CD4-positive, alpha-beta T cell treated with Interleukin-6 at 100 ng/mL for 8 hours (primary cell): ENCODE data around the gene FNTB.
A peak's percentile ranks its signal among the peaks of the same experiment; 100 is the strongest.

ENCODE experiments used
- DNase-seq: peaks from one replicate; pipeline ENCODE4 v3.0.0-alpha.2; 2020; ENCODE audit warnings: mixed read lengths, low spot score

Gene FNTB

GRCh38 chr14:64979336-64980074 is 7.2 kb upstream of the FNTB start:
- DNase-seq: no peak

GRCh38 chr14:64983439-64984310 is 3.0 kb upstream of the FNTB start:
- peak; percentile 66 for DNase-seq

GRCh38 chr14:64987438-64987767 is 708 bp downstream of the FNTB start:
- DNase-seq: no peak

GRCh38 chr14:64990296-64990695 is 3.6 kb downstream of the FNTB start:
- DNase-seq: peak; percentile 26

GRCh38 chr14:64990939-64991338 is 4.2 kb downstream of the FNTB start:
- no peak for DNase-seq

- DNase-seq: no peak
Measured at GRCh38 chr14:64992328-64992885, 5.7 kb downstream of the FNTB start.

GRCh38 chr14:64993266-64993930 is 6.7 kb downstream of the FNTB start:
- DNase-seq: no peak

GRCh38 chr14:64994540-64994939 is 7.8 kb downstream of the FNTB start:
- DNase-seq: no peak

GRCh38 chr14:64995291-64995690 is 8.6 kb downstream of the FNTB start:
- DNase-seq: no peak

GRCh38 chr14:64997108-64997794 is 10.6 kb downstream of the FNTB start:
- peak; percentile 14 for DNase-seq

- DNase-seq: no peak
Measured at GRCh38 chr14:64998455-64998931, 11.8 kb downstream of the FNTB start.

- no peak for DNase-seq
Measured at GRCh38 chr14:65000898-65001591, 14.3 kb downstream of the FNTB start.

GRCh38 chr14:65001723-65002122 is 15.0 kb downstream of the FNTB start:
- DNase-seq: no peak

- no peak for DNase-seq
Measured at GRCh38 chr14:65002586-65003210, 16.0 kb downstream of the FNTB start.

GRCh38 chr14:65003394-65003793 is 16.7 kb downstream of the FNTB start:
- no peak for DNase-seq

- DNase-seq: no peak
Measured at GRCh38 chr14:65006261-65006721, 19.6 kb downstream of the FNTB start.

- DNase-seq: no peak
Measured at GRCh38 chr14:65007202-65007601, 20.5 kb downstream of the FNTB start.

GRCh38 chr14:65010211-65010931 is 23.7 kb downstream of the FNTB start:
- DNase-seq: no peak

GRCh38 chr14:65011538-65011937 is 24.8 kb downstream of the FNTB start:
- DNase-seq: no peak

- no peak for DNase-seq
Measured at GRCh38 chr14:65012353-65012752, 25.7 kb downstream of the FNTB start.
